Measurements from ENCODE around the gene RABL2B.
"Not testable (repeated sequence)": the region's sequence is repeated elsewhere in the genome, so short reads cannot be mapped to it uniquely, and the experiment has no call there.

RABL2B gene

GRCh38 chr22:50783033-50783879, at the start of gene RABL2B:
Gene RABL2B (minus strand): TSS chr22:50783636. CDS start chr22:50782294, 1,342 bp downstream.
- peak; percentile 10 for DNase-seq

GRCh38 chr22:50786936-50787335, 3.5 kb upstream of the RABL2B start:
- DNase-seq: not testable (repeated sequence)

- not testable (repeated sequence) for DNase-seq
Observed at GRCh38 chr22:50785289-50785688, 1.9 kb upstream of the RABL2B start.

GRCh38 chr22:50783880-50784276, 442 bp upstream of the RABL2B start:
- DNase-seq: not testable (repeated sequence)

GRCh38 chr22:50782253-50782652, 1.2 kb downstream of the RABL2B start:
- not testable (repeated sequence) for DNase-seq

- not testable (repeated sequence) for DNase-seq
Observed at GRCh38 chr22:50780244-50780643, 3.2 kb downstream of the RABL2B start.

- not testable (repeated sequence) for DNase-seq
Observed at GRCh38 chr22:50777631-50778030, 5.8 kb downstream of the RABL2B start.

- not testable (repeated sequence) for DNase-seq
Observed at GRCh38 chr22:50775132-50775531, 8.3 kb downstream of the RABL2B start.

GRCh38 chr22:50764288-50764687, 19.1 kb downstream of the RABL2B start:
- DNase-seq: not testable (repeated sequence)

- DNase-seq: not testable (repeated sequence)
Observed at GRCh38 chr22:50761829-50762228, 21.6 kb downstream of the RABL2B start.

GRCh38 chr22:50759597-50760341, 23.7 kb downstream of the RABL2B start:
- not testable (repeated sequence) for DNase-seq

- DNase-seq: not testable (repeated sequence)
Observed at GRCh38 chr22:50756949-50757491, 26.4 kb downstream of the RABL2B start.

GRCh38 chr22:50756406-50756805, 27.0 kb downstream of the RABL2B start:
- not testable (repeated sequence) for DNase-seq

GRCh38 chr22:50755251-50755650, 28.2 kb downstream of the RABL2B start:
- not testable (repeated sequence) for DNase-seq

GRCh38 chr22:50749302-50750074, 33.9 kb downstream of the RABL2B start:
- DNase-seq: not testable (repeated sequence)

- DNase-seq: not testable (repeated sequence)
Observed at GRCh38 chr22:50748630-50749029, 34.8 kb downstream of the RABL2B start.

- not testable (repeated sequence) for DNase-seq
Observed at GRCh38 chr22:50747521-50747920, 35.9 kb downstream of the RABL2B start.

GRCh38 chr22:50744424-50744823, 39.0 kb downstream of the RABL2B start:
- not testable (repeated sequence) for DNase-seq

- not testable (repeated sequence) for DNase-seq
Observed at GRCh38 chr22:50740714-50741113, 42.7 kb downstream of the RABL2B start.

- DNase-seq: peak; percentile 18
Observed at GRCh38 chr22:50739894-50740293, 43.5 kb downstream of the RABL2B start.

- DNase-seq: no peak
Observed at GRCh38 chr22:50739279-50739691, 44.2 kb downstream of the RABL2B start.

GRCh38 chr22:50738649-50739227, 44.7 kb downstream of the RABL2B start:
- DNase-seq: no peak
